CD4-positive, alpha-beta T cell (primary cell): ENCODE measurements around the gene EEPD1. TPM values are rescaled to one million over a fixed set of nuclear protein-coding genes. Genes with fewer than 3 reads are reported as not detected.

Source experiments
- ATAC-seq: fragments of 200-7000 bp; cut with Tn5 transposase; one replicate; pipeline ENCODE4 v1.10.0; 2022; ENCODE audit warnings: mild to moderate bottlenecking; ENCODE audit not compliant: poor library complexity
- CTCF ChIA-PET: fragments of 350-600 bp; sonication (Branson Sonifier 250); formaldehyde crosslinking; loops from one replicate; lab custom pipeline; 2021; ENCODE audit warnings: antibody characterized with exemption, inconsistent platforms; lab: Charles Lee
- POLR2A ChIA-PET: fragments of 350-600 bp; sonication (Branson Sonifier 250); formaldehyde crosslinking; loops from one replicate; lab custom pipeline; 2021; ENCODE audit warnings: antibody characterized with exemption, inconsistent platforms; lab: Charles Lee
- DNase-seq, 14 experiments: peaks; one replicate each; pipeline ENCODE4 v3.0.0-alpha.2; 2013 to 2020; ENCODE audit warnings: mixed read lengths in 2 of 14
- H3K27ac ChIP-seq, 2 donors: one replicate each; pipeline versions ENCODE4 v1.5.1 to v1.7.0; 2013; ENCODE audit warnings: low read length in 2 of 2, low read depth in 1 of 2, mild to moderate bottlenecking in 1 of 2
- H3K27me3 ChIP-seq, 2 experiments: 1 replicate in 1 of 2; 2 replicates in 1 of 2; pipeline versions ENCODE4 v1.6.1 to v1.7.0; 2013; ENCODE audit warnings: low read length in 2 of 2, control low read depth in 1 of 2, mild to moderate bottlenecking in 1 of 2, moderate library complexity in 1 of 2; ENCODE audit not compliant: insufficient read depth in 2 of 2, control insufficient read depth in 1 of 2
- H3K36me3 ChIP-seq: one replicate; pipeline ENCODE4 v1.6.1; 2013; ENCODE audit warnings: low read length, control low read depth; ENCODE audit not compliant: insufficient read depth
- H3K4me1 ChIP-seq: one replicate; pipeline ENCODE4 v1.6.1; 2013; ENCODE audit warnings: low read length, control low read depth; ENCODE audit not compliant: insufficient read depth
- H3K4me3 ChIP-seq: one replicate; pipeline ENCODE4 v1.5.1; 2013; ENCODE audit warnings: mild to moderate bottlenecking, low read length, moderate library complexity
- H3K9me3 ChIP-seq, 2 experiments: 1 replicate in 1 of 2; 2 replicates in 1 of 2; pipeline versions ENCODE4 v1.6.1 to v1.7.0; 2013; ENCODE audit warnings: low read length in 2 of 2, mild to moderate bottlenecking in 2 of 2, control low read depth in 1 of 2, moderate library complexity in 1 of 2; ENCODE audit not compliant: control insufficient read depth in 1 of 2, insufficient read depth in 1 of 2
- H3K27ac Mint-ChIP-seq: one replicate; pipeline ENCODE4 v1.8.0; 2020; ENCODE audit warnings: mixed read lengths
- H3K27me3 Mint-ChIP-seq: one replicate; pipeline ENCODE4 v1.8.0; 2021; ENCODE audit warnings: mixed read lengths
- H3K36me3 Mint-ChIP-seq: one replicate; pipeline ENCODE4 v1.8.0; 2021; ENCODE audit warnings: low read depth, mixed read lengths
- H3K4me1 Mint-ChIP-seq: one replicate; pipeline ENCODE4 v1.8.0; 2021; ENCODE audit warnings: low read depth, mixed read lengths
- H3K4me3 Mint-ChIP-seq: one replicate; pipeline ENCODE4 v1.8.0; 2020; ENCODE audit warnings: mild to moderate bottlenecking, mixed read lengths
- H3K9me3 Mint-ChIP-seq: one replicate; pipeline ENCODE4 v1.8.0; 2020; ENCODE audit warnings: mixed read lengths
- CTCF ChIP-seq: fragments of 200-600 bp; IDR thresholded peaks from one replicate; pipeline ENCODE4 v1.8.0; 2022; ENCODE audit warnings: antibody characterized with exemption, mild to moderate bottlenecking
- intact Hi-C, 2 experiments: fragments of 100-400 bp; cut with DNase I in 1 of 2; cut with micrococcal nuclease in 1 of 2; formaldehyde crosslinking; loops; one replicate each; pipeline versions ENCODE4 v1.15.1 to v1.9.0; 2023 to 2025; cut with DNase I, micrococcal nuclease
- total RNA-seq, 174 experiments: library from RNA in 2 of 174; stranded (reverse) in 2 of 174; gene quantifications; one replicate each; pipeline ENCODE4 v1.2.3 and lab custom pipeline; 2021 to 2026

EEPD1 gene
- total RNA-seq, 2 experiments from 2014 or later, result 4.4 to 4.6 TPM

- ATAC-seq (no peak), DNase-seq (no peak)
- Mint-ChIP-seq H3K27me3 (no peaks in the 10 kb centered on the region), H3K4me1 (peaks cover 76% of the 10 kb centered on the region), H3K27ac (no peak overlapping the region), H3K9me3 (no peaks in the 10 kb centered on the region), H3K36me3 (no peaks in the 10 kb centered on the region), H3K4me3 (no peak overlapping the region)
- H3K27me3 ChIP-seq, result no peaks in the 10 kb centered on the region
- H3K27ac ChIP-seq, result no peak overlapping the region
- no peaks in the 10 kb centered on the region for H3K36me3 ChIP-seq
- POLR2A ChIA-PET, result no interaction called here
- CTCF ChIA-PET, result no interaction called here
- no peak for TF ChIP-seq CTCF
- no peaks in the 10 kb centered on the region for H3K9me3 ChIP-seq
- no peak overlapping the region for H3K4me3 ChIP-seq
- intact Hi-C loops, result loop anchor here (5.0 kb wide), 2 partner anchors 82 to 218 kb away; no protein-coding TSS in a partner anchor
- peaks cover 61% of the 10 kb centered on the region for H3K4me1 ChIP-seq
Observed at GRCh38 chr7:36204929-36205635, 52.0 kb downstream of the EEPD1 start.

- peaks cover 78% of the 10 kb centered on the region for H3K4me1 Mint-ChIP-seq
- CTCF ChIA-PET, result no interaction called here
- no peak overlapping the region for H3K4me3 Mint-ChIP-seq
- no peak overlapping the region for H3K4me3 ChIP-seq
- intact Hi-C loops, result loop anchor here in 1 of 2 experiments (5.0 kb wide), 1 partner anchor 81 kb away; no protein-coding TSS in a partner anchor
- POLR2A ChIA-PET, result no interaction called here
- H3K27ac Mint-ChIP-seq, result no peak overlapping the region
- no peaks in the 10 kb centered on the region for H3K27me3 Mint-ChIP-seq
- no peaks in the 10 kb centered on the region for H3K9me3 Mint-ChIP-seq
- H3K36me3 ChIP-seq, result no peaks in the 10 kb centered on the region
- no peak for DNase-seq
- no peak for TF ChIP-seq CTCF
- no peaks in the 10 kb centered on the region for H3K9me3 ChIP-seq
- H3K4me1 ChIP-seq, result peaks cover 67% of the 10 kb centered on the region
- no peaks in the 10 kb centered on the region for H3K27me3 ChIP-seq
- H3K36me3 Mint-ChIP-seq, result no peaks in the 10 kb centered on the region
- no peak overlapping the region for H3K27ac ChIP-seq
- ATAC-seq, result no peak
Observed at GRCh38 chr7:36205803-36206202, 52.7 kb downstream of the EEPD1 start.

DNA sequence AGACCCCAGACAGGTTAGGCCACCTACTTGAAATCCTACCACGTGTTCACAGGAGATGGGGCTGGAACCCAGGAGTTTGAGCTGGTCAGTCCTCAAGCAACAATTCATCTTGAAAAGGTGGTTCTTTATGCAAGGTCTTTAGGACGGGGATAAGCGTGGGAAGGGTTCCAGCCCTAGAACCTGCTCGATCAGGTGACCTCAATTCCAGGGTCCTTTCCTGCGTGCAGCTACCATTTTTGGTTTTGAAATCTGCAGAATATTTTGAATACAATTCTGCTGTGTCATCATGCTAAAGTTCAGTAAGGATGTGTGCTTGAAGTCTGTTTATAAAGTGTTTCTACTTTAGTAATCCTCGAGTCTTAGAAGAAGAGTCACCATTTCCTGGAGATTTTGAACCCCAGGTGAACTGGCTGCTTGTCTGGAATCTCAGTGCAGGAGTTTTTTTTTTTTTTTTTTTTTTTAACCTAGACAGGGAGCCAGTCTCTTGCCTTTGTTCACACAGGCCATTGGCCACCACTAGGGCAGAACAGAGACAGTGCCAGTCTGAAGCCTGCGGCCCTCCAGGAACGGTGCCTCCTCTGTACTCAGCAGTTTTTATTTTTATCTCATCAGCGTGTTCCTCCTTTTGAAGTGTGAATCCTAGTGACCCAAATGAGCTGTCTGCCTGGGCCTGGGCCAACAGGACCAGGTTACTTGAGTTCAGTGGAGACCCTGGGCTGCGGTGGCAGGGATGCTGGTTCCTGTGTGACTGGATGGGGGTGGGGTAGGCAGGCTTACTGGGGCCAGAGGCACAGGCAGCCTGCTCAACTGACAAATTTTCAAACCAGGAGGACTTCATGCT lies 54.6 kb downstream of the EEPD1 start:
- intact Hi-C loops, result loop anchor here in 1 of 2 experiments (5.0 kb wide), 1 partner anchor 80 kb away; no protein-coding TSS in a partner anchor
- Histone ChIP-seq H3K9me3 (no peaks in the 10 kb centered on the region), H3K27me3 (no peaks in the 10 kb centered on the region), H3K27ac (peak overlapping the region in 1 of 2 donors; percentile 48), H3K4me3 (no peak overlapping the region), H3K36me3 (no peaks in the 10 kb centered on the region), H3K4me1 (peaks cover 57% of the 10 kb centered on the region)
- no peak for TF ChIP-seq CTCF
- Mint-ChIP-seq H3K4me3 (peak overlapping the region; percentile 27), H3K4me1 (peaks cover 63% of the 10 kb centered on the region), H3K9me3 (no peaks in the 10 kb centered on the region), H3K27me3 (no peaks in the 10 kb centered on the region), H3K27ac (peak overlapping the region; percentile 79), H3K36me3 (no peaks in the 10 kb centered on the region)
- peak; percentile 55 for ATAC-seq
- ChIA-PET POLR2A (interaction anchor here (0.6 kb wide), 1 partner anchor 109 kb away, joined by 3 read pairs; no protein-coding TSS in a partner anchor), CTCF (no interaction called here)
- peak in 12 of 14 experiments; percentile 4 to 78 (median 30) for DNase-seq
